Activated naive CD4-positive, alpha-beta T cell treated with anti-CD3 and anti-CD28 coated beads, Interleukin-2, amount 10 ng/mL, durations not matched to agents 5 hours and 36 hours (primary cell): ENCODE results near the gene PNMA5. TPM values are rescaled to one million over a fixed set of nuclear protein-coding genes. Genes with fewer than 3 reads are reported as not detected.

Experiments used
- total RNA-seq, 2 experiments: library from RNA; stranded (reverse); gene quantifications; one replicate each; pipeline ENCODE4 v1.2.3, GENCODE V29; 2021

The PNMA5 gene
- under 1 TPM; 0.12 to 0.15 TPM for total RNA-seq

GRCh38 chrX:152993933-152994332, at the start of gene PNMA5:
Gene PNMA5, minus strand, starts transcription at chrX:152994116. Its CDS starts 2,518 bp downstream, at chrX:152991598.

Other genes starting within 250 kb of the PNMA5 start
- not detected for gene MAGEA2, start 240.3 kb downstream of the PNMA5 start, total RNA-seq
- not detected for gene CSAG3, start 234.9 kb downstream of the PNMA5 start, total RNA-seq
- not detected for gene MAGEA6, start 224.4 kb downstream of the PNMA5 start, total RNA-seq
- 1 to 10 TPM; 7.3 to 8.4 TPM for gene CETN2, start 163.4 kb downstream of the PNMA5 start, total RNA-seq
- gene NSDHL, start 163.1 kb downstream of the PNMA5 start, total RNA-seq: 10 to 100 TPM; 14.7 TPM
- under 1 TPM; 0.50 to 0.70 TPM for gene ZNF185, start 96.0 kb downstream of the PNMA5 start, total RNA-seq
- 1 to 10 TPM; 4.9 to 5.5 TPM for gene PNMA3, start 62.4 kb upstream of the PNMA5 start, total RNA-seq
- under 1 TPM; 0.68 to 0.89 TPM for gene PNMA6A, start 78.3 kb upstream of the PNMA5 start, total RNA-seq
- not detected for gene MAGEA1, start 185.2 kb upstream of the PNMA5 start, total RNA-seq